HG02885 (cell line): ENCODE data around the gene CDKAL1.
"Not testable (repeated sequence)": the region's sequence is repeated elsewhere in the genome, so short reads cannot be mapped to it uniquely, and the experiment has no call there.

Source experiments
- ATAC-seq: cut with Tn5 transposase; IDR thresholded peaks from one replicate; pipeline ENCODE4 v1.9.1; 2021; ENCODE audit warnings: mild to moderate bottlenecking; ENCODE audit not compliant: unreplicated experiment, poor library complexity

CDKAL1 gene

DNA sequence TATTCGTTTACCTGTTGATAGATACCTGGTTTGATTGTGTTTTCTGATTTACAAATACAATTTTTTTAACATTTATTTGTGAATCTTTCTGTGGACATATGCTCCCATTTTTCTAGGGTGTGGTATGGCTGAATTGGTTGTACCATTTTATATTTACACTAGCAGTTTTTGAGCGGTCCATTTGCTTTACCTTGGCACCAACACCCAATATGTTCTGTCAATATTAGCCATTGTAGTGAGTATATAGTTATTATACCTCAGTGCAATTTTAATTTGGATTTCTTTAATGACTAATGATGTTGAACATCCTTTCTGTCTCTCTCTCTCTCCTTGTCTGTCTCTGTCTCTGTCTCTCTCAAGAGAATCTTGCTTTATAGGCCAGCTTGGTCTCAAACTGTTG lies 278.5 kb downstream of the CDKAL1 start:
- no peak for ATAC-seq

DNA sequence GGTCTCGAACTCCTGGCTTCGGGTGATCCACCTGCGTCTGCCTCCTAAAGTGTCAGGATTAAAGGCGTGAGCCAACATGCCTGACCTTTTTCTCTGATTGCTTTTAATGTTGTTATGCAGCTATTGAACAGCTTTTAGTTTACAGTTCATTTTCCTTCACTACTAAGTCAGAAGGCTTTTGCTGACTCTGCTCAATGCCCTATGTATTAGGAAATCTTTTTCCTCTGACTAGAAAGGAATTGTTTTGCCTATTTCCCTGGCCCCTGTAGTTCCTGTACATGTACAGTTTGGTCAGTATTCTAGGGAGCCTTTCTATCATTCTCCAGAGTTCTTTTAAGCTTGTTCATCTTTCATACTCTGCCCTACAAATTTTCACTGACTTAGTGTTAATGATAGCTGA lies 280.2 kb downstream of the CDKAL1 start:
- no peak for ATAC-seq

DNA sequence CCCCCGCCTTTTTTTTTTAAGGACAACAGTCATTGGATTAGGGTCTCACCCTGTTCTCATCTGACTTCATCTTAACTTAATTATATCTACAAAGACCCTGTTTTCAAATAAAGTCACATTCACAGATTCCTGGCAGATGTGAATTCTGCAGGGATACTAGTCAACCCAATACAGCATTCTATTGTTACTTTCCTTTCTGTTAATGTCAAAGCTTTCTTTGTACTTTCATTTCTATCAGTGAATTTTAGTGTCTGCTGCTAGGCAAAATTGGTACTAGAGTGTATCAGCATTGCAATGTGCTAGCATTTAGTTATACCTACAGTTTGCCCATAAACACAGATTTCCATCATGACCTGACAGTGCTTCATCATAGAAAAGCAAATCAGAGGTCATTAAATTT lies 281.9 kb downstream of the CDKAL1 start:
- no peak for ATAC-seq

DNA sequence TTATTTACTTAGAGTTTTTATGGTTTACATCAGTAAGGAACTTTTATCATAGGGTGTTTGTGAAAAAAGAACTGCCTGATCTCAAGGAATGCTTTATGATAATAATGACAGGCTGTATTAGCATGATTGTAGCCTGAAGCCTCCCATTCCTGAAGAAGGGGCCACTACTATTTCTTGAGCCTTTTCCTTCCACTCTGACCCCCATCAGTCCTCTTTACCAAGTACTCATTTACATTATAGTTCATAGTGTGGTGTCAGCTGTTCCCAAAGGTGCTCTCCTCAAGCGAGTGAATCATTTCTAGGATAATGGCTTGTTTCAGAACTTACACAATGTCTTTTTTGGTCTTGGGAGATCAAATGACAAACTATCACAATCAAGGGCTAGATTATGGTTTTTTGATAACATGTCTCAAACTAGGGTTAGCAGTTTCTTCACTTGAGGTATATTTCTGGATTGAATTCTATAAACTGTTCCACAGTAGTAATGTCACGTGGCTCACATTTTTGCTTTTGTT lies 283.6 kb downstream of the CDKAL1 start:
- ATAC-seq: no peak

DNA sequence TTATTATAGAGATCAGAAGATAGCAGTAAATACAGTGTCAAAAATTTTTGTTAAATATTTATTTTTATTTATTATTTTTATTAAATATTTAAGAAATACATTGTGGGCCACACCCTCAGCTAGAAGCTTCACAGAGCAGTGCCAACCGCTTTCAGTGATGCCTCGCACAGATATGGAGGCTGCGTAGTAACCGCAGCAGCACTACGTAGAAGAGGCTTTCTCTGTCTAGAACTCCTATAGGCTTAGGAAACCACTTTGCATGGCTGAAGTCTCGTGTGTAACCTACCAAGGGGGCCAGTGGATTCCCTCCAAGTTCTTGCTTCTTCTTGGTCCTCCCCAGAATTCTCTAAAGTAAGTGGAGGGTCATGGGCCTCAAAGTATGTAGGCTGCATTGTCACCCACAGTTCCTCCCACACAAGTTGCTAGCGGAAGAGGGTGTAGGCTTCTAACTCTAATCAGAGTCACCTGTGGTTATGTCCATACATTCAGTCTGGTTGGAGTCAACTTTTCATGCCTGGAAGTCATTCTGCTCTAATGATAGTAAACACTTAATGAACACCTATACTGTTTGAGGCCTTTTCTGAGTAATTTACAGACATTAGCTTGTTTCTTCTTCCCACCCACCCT lies 285.6 kb downstream of the CDKAL1 start:
- no peak for ATAC-seq

DNA sequence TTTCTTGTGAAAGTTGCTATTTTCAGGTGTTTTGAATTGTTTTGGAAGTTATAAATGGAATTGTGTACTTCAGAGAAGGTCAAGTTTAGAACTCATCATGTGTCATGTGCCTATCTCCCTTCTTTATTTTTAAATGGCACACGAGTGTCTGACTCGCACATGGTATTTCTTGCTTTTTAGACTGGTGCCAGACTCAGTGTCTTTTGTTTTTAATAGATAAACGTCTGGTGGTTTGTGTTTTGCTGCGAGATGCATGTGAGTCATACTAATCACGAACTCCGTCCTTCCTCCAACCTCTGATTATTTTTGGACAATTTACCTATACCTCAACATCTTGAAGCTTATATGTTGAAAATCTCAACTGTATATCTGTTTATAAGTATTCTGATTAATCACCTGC lies 292.1 kb downstream of the CDKAL1 start:
- ATAC-seq: peak; percentile 43

DNA sequence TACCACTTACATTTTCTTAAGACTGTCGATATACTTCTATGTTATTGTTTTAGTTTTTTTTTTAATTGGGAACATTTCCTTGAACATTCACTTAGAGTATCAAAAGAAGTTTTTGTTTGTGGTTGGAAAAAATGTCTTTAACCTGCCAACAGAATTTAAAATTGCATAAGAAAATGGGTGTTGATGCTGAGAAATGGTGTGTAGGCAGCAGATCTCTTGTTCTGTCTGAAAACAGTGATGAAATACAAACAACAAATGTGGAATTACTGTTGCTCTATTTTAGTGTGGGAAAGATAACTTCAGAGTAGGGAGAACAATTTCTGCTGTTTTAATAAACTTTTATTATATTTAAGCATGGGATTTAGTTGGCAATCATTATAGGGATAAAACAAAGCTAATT lies 293.5 kb downstream of the CDKAL1 start:
- ATAC-seq: no peak

DNA sequence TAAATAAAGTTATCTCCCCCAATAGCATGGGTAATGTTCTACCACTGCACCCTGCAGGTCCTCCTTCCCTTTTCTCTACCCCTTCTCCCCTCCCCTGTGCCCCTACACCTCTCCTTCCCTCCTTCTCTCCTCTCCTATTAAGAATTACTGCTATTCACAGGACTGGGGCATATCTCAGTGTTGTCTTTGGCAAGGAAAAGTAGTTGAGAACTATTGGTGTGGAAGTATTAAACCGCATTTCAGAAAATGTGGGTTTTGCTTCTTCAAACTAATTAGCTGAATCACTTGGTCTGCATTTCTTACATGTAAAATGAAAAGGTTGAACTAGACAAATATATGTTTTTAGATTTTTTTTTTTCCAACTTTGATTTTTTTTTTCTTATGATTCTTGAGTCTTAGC lies 296.3 kb downstream of the CDKAL1 start:
- ATAC-seq: no peak

DNA sequence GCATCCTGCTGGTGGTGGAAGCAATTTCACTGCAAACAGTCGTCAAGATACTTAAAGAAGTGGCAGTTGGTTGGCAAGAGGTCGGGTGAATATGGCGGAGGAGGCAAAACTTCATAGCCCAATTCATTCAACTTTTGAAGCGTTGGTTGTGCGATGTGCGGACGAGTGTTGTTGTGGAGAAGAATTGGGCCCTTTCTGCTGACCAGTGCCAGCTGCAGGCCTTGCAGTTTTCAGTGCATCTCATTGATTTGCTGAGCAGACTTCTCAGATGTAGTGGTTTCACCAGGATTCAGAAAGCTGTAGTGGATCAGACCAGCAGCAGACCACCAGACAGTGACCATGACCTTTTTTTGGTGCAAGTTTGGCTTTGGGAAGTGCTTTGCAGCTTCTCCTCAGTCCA lies 297.0 kb downstream of the CDKAL1 start:
- ATAC-seq: not testable (repeated sequence)

DNA sequence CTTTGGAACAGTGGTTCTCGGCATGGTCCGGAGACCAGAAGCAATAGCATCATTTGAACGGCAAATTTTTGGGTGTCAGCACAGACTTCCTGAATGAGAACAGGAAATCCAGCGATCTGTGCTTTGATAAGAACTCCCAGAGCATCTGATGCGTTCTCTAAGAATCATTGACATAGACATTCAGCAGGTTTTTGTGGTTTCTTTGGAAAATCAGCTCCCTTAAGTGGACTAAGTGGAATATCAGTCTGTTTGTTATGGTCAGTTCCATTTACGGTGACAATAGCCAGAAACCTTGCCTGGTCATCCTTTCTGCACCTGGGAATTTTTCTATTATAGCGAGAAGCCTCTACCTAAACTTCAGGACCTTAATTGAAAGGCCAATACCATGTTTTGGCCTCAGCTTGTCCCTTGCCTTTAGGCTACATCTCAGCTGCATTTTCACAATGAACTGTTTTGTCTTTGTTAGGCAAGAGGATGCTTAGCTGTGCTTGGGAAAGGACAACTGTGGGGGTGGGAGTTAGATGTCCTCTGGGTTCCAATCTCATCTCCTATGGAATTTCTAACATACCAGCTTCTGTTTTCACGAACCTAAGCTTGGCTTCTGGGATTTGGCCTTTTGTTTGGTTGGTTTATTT lies 299.7 kb downstream of the CDKAL1 start:
- no peak for ATAC-seq

DNA sequence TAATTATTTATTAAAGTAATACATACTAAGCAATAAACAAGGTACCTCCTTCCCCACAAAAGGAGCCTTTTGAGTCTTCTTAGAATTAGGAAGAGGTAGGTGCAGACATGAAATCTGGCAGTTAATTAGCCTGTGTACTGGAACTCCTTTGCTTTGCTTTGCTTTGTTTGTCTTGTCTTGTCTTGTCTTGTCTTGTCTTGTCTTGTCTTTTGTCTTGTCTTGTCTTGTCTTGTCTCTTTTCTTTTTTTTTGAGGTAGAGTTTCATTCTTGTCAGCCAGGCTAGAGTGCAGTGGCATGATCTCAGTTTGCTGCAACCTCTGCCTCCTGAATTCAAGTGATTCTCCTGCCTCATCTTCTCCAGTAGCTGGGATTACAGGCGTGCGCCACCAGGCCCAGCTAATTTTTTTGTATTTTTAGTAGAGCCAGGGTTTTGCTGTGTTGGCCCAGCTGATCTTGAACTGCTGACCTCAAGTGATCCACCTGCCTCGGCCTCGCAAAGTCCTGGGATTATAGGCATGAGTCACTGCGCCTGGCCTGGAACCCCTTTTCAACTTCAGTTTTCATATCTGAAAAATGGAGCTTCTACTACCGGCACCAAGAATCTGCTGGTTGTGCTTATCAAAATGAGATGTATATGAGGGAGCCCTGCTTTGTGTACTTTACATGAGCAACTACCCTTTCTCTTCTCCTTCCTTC lies 301.2 kb downstream of the CDKAL1 start:
- ATAC-seq: no peak

DNA sequence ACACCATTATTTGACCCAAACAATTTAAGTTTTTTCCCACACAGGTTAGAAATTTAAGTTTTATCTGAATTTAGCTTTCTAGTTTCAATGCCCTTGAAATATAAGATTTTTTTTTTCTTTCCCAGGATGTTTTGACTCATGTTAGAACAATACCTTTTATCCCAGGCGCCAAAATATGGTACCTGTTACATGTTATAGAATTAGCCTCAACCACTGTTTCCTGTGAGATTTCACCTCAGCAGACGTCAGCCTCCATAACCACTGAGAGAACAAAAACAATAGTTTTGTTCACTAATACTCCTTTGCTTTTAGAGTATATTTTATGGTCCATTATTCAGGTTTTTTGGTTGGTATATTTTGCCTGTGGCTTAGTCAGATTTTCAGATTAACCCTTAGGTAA lies 302.9 kb downstream of the CDKAL1 start:
- peak; percentile 50 for ATAC-seq

DNA sequence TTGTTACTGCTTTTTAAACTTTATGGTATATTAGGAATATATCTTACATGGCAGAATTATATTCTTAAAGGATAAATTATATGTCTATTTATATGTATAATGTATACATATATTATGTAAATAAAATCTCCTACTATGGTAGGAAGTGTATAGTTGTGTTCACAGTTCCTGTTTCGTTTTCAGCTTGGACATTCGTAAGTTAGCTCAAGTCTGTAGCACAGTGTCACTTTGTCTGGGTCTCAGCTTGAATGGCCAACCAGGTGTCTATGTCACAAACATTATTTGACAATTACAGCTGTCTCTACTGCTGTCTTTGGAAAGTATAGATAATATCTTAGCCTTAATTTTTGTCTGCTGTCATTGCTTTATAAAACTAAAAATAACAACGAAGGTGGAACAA lies 303.9 kb downstream of the CDKAL1 start:
- peak; percentile 53 for ATAC-seq

DNA sequence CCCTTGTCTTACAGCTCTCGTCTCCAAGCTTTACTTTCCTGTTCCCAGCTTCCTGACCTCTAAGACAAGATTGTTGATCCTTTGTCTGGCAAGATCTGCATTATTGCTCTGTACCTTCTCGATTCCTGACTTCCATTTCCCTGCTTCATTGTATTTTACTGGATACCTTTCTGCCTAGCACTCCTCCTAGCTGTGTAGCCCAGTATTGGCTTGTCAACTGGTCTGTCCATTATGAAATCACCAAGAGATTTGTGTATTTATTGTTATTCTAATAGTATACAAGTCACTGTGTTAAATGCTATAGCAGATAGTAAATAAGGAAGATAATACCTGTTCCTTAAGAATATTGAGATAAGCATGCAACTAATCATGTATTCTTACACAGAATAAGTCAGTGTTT lies 305.4 kb downstream of the CDKAL1 start:
- ATAC-seq: no peak

DNA sequence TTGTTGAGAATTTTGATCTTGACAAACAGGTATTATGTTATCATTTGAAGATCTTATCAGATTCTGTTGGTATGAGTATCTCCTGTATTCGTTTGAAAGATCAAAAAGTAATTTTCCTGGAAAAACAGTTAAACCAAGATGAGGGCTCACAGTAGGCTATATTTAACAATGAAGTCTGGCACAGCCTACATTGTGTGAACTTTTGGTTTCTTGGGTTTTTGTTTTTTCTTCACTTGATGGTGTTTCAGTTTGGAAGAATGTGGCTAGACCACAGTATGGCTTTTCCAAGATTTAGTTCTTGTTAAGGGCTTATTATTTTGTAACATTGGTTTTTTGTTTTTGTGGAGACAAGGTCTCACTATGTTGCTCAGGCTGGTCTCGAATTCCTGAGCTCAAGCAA lies 306.4 kb downstream of the CDKAL1 start:
- ATAC-seq: no peak

DNA sequence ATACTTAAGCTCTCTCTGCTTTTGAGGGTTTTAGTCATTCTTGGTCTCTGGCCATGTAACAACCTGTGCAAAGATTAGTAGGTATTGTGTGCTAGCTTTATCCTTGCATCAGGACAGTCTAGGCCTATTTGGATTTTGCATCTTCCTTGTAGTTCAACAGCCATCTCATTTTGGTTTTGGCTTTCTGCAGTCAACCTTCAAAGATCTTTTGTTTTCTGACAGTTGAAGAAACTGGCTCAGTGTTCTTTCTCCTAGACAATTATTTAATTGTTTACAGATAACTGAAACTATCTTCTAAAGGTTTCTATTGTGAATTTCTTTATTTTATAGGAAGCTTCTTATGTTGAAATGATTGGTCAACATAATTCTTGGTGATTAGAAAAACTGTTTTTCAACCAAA lies 307.5 kb downstream of the CDKAL1 start:
- ATAC-seq: no peak

DNA sequence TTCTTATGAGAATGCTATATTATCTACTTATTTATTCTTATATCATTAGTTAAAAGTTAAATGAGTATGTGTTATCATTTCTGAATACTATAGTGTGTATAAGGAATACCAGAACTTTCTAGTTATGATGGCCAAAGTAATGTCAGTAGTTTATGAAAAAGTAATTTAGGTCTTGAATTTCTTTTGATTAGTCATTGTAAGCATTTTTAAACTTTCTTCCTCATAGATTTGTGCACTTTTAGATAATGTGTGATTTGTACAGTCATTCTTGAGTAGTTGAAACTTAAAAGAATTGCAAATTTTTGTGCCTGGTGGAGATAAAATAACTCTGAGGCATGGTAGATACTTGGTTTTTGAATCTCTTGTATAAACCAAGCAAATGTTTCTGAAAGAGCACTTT lies 311.3 kb downstream of the CDKAL1 start:
- no peak for ATAC-seq

DNA sequence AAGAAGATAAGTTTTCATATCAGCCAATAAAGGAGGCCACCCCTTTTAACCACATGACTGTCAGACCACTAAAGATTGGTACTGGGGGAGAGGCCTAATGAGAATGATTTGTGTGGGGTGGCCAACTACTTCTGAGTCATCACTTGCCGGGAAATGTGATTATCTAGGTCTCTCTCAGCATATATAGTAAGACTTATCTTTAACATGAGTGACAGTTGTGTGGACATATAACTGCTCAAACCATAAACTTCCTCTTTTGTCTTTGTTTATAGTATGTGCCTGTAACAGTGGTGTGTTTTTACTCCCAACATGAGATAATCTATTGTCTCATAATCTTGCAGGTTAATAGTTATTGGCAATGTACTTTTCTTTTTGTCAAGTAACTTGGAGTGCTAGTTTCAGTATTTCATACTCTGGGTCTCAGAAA lies 312.4 kb downstream of the CDKAL1 start:
- ATAC-seq: peak; percentile 84

DNA sequence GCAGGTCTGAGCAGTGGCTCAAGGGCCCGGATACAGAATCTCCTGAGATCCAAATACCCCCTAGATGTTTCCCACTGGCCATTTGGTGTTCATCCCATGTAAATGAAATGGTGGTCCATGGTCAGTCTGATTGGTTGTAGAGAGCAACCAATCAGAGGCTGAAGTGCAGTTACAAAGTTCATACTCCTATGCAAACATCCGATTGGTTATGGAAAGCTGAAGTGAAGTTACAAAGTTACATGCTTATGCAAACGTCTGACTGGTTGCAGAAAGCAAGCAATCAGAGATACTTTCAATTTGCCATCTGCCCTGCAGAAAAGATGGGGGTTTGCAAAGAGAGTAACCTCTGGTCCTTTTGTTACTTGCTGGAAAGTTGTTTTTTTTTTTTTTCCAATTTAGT lies 313.6 kb downstream of the CDKAL1 start:
- no peak for ATAC-seq

DNA sequence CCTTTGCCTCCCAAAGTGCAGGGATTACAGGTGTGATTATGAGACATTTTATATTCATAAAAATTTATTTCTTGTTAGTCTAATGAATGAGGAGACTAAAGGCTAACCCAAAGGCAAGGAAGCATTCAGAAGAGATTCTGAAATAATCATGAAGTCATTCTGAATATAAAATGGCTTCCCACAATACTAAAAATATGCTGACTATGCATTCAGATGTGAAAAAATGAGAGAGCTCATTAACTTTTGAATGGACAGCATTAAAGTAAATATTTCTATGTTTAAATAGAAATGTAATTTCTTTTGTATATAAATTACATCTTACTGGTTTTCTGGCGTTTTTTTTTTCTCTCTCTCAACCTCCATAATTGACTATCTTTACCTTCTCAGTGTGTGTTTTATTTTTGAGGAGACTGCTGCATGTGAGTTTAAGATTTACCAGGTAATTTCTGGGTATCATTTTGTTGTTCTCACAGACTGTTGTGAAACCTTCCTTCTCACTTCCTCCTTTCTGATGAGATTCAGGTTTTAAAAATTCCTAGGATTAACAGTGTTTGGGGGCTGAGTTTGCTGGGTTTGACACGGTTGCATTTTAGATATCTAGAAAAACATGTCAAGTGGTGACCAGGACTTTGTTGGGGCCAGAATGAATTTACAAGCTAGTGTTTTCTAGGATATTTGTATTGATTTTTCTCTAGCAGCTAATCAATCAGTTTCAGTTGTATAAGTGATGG lies 316.6 kb downstream of the CDKAL1 start:
- ATAC-seq: no peak

DNA sequence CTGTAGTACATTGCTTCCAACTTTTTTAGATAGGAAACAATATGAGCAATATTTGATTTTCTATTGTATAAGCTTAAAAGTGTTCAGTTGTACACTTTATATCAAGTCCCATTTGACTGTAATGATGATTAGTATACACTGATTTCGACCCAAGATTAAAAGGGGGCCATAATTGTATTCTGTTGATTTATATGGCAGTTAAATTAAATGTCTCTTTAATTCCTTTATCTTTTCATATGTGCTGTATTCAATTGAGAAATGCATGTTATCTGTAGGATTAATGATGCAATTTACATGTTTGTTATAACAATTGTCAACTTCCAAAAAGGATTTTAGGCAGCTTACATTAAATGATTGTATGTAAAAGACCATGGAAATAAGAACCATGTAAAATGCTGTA lies 317.5 kb downstream of the CDKAL1 start:
- no peak for ATAC-seq
